ENCODE results near the gene PPARG. TPM values are rescaled to one million over a fixed set of nuclear protein-coding genes. Genes with fewer than 3 reads are reported as not detected.

The PPARG gene
- total RNA-seq, 3 donors from 2014 or later = 61.6 to 173 (median 98.8) TPM

DNA sequence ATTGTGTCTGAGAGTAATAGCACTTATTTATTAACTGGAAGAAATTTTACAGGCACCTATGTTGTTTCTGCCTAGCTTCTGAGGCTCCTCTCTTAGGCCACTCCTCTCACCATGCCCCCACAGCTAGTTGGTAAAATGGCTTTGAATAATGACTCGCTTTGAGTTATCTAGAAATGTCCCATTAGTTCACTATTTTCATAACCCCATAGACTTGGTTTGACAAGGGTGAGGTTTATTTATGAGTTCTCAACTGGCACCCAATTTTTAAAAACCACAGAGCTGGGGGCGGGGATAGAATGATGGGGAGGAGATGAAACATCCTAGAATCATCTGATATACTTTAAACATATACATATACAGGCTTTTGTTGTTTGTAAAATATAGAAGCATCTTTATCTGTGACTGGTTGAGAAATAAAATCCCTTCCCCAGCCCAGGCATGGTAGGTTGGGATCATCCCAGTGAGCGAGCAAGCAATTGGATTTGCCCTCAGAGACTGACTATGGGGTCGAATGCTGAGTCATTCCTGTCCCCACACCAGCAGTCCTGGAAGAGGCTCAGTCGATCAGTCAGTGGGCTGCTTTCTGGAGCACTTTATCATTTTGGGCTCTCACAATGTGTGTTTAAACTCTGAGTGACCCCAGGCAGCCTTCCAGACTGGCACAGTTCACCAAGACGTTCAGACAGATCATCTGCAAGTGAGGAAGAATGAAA is 135.2 kb downstream of the PPARG start:
- Histone ChIP-seq H3K4me3 (no peak overlapping the region), H3K4me1 (ENCODE audit: low read depth) (peaks cover 5% of the 10 kb centered on the region), H3K36me3 (ENCODE audit: low read depth) (no peaks in the 10 kb centered on the region), H3K9me3 (no peaks in the 10 kb centered on the region)
- TF ChIP-seq, protein P1, sequence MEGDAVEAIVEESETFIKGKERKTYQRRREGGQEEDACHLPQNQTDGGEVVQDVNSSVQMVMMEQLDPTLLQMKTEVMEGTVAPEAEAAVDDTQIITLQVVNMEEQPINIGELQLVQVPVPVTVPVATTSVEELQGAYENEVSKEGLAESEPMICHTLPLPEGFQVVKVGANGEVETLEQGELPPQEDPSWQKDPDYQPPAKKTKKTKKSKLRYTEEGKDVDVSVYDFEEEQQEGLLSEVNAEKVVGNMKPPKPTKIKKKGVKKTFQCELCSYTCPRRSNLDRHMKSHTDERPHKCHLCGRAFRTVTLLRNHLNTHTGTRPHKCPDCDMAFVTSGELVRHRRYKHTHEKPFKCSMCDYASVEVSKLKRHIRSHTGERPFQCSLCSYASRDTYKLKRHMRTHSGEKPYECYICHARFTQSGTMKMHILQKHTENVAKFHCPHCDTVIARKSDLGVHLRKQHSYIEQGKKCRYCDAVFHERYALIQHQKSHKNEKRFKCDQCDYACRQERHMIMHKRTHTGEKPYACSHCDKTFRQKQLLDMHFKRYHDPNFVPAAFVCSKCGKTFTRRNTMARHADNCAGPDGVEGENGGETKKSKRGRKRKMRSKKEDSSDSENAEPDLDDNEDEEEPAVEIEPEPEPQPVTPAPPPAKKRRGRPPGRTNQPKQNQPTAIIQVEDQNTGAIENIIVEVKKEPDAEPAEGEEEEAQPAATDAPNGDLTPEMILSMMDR (IDR thresholded peaks at IDR 0.05) = no peak
- DNase-seq = no peak
- no peak for ATAC-seq
- intact Hi-C loops (cut with DNase I, micrococcal nuclease) = no loop called here

DNA sequence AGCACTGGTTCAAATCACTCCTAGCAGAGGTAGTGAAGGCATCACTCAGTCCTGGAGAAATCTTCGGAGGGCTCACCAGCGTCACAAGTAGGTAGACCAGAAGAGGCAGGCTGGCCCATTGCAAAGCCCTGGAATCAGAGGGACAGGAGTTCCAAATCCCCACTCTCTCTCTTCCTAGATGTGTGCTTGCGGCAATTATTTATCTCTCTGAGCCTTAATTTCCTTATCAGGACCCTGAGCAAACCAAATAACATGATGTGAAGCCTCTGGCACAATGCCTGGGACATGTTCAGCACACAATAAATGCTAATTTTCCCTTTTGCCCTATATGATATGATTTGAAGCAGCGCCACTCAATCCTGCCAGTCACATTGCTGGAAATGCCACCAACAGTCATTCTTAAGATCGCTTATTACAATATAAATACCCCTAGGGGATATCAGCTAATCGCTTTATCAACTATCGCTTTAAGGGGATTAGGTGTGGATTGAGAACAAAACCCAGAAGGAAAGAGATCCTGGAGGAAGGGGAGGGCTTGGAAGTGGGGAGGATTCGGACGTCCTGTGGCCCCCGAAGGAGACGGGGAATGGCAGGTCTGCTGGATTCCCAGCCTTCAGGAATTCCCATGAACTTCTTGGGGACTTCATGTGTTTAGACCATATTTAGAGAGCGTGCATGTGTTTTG is 135.9 kb downstream of the PPARG start:
- DNase-seq (no peak), ATAC-seq (no peak)
- H3K9me3 ChIP-seq = no peaks in the 10 kb centered on the region
- H3K4me3 ChIP-seq = no peak overlapping the region
- no peaks in the 10 kb centered on the region for H3K36me3 ChIP-seq (ENCODE audit: low read depth)
- TF ChIP-seq, protein P1 (IDR thresholded peaks at IDR 0.05) = no peak
- intact Hi-C loops (cut with DNase I, micrococcal nuclease) = no loop called here
- H3K4me1 ChIP-seq (ENCODE audit: low read depth) = peaks cover 5% of the 10 kb centered on the region

DNA sequence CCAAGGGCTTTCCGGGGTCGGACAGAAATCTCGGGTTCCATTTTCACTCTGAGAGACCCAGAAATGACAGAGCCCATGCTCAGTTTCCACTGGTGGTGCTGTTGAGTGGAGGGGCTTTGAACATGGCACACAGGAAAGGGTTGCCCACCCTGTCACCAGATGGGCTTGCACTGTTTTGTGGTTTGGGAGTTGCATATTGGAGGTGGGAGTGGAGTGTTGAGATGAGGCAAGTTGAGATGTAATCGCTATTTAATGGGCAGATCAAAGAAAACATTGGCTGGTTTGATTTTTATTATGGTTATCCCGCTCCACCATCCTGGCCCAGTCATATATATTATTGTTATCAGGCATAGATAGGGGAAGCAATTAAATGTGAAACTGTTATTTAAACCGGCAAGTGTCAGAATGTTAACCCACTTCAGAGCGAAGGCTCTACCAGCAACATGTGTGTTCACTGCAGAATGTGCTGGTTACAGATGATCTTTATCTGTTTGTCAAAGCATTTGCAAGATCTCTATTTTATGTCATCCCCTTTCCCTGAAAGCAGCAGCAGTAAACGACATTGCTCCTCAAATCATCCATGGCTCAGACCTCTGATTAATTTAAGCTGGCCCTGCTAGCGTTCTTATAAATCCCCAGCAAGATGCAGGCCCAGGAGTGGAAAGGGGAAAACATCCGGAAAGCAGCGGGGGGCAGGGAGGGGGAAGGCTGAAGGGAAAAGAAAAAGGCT is 137.1 kb downstream of the PPARG start:
- ATAC-seq (no peak), DNase-seq (no peak)
- TF ChIP-seq, protein P1 (IDR thresholded peaks at IDR 0.05) = no peak
- Histone ChIP-seq H3K4me3 (no peak overlapping the region), H3K4me1 (ENCODE audit: low read depth) (peaks cover 1% of the 10 kb centered on the region), H3K9me3 (no peaks in the 10 kb centered on the region), H3K36me3 (ENCODE audit: low read depth) (no peaks in the 10 kb centered on the region)
- intact Hi-C loops (cut with DNase I, micrococcal nuclease) = no loop called here

DNA sequence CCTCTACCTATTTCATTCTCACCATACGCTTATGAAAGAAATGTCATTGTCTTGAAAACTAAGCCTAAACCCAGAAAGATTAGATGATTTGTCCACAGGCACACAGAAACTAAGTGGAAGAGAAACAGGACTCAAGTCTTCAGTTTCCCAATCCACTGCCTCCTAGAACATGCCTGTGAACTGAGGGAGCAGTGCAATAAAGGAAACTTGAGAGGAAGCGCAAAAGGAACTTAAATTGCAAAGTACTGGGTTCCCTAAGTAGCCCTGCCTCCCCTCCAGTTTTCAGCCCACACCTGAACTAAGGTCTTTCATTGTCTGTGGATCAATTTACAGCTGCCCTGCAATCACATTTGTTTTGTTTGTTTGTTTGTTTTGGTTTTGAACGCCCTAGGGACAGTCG is 138.7 kb downstream of the PPARG start:
- Histone ChIP-seq H3K4me3 (no peak overlapping the region), H3K4me1 (ENCODE audit: low read depth) (no peaks in the 10 kb centered on the region), H3K36me3 (ENCODE audit: low read depth) (no peaks in the 10 kb centered on the region), H3K9me3 (no peaks in the 10 kb centered on the region)
- TF ChIP-seq, protein P1 (IDR thresholded peaks at IDR 0.05) = no peak
- intact Hi-C loops (cut with DNase I, micrococcal nuclease) = no loop called here
- ATAC-seq = no peak
- DNase-seq = no peak

DNA sequence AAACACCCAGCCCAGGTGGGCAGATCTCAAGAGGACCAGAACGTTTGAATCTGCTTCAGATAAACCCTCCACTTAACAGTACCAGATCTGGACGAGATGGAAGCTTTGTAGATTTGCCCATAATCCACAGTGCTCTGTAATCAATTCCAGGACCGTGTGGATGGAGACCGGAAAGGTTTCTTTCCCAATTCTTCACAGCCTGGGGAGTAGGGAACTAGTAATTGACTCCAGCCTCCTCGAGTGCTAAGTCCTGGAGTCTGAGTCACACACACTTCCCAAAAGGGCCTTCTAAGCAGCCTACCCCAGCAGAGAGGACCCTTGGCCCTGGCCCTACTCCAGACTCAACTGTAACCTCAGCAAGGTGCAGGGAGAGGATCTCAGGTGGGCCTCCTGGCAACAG is 139.3 kb downstream of the PPARG start:
- TF ChIP-seq, protein P1 (IDR thresholded peaks at IDR 0.05) = no peak
- Histone ChIP-seq H3K4me3 (no peak overlapping the region), H3K9me3 (no peaks in the 10 kb centered on the region), H3K36me3 (ENCODE audit: low read depth) (no peaks in the 10 kb centered on the region), H3K4me1 (ENCODE audit: low read depth) (no peaks in the 10 kb centered on the region)
- no peak for ATAC-seq
- intact Hi-C loops (cut with DNase I, micrococcal nuclease) = no loop called here
- no peak for DNase-seq

Measured in mucosa of descending colon (tissue), 3 donors.